Sigmoid colon (tissue), 3 donors: ENCODE measurements around the gene FLVCR2.

Experiments
- CTCF ChIP-seq, 4 experiments: fragments of 450-650 bp in 3 of 4; fragments of 200-600 bp in 1 of 4; IDR thresholded peaks; one replicate each; pipeline ENCODE4 v1.5.1; 2016 to 2019; ENCODE audit warnings: antibody characterized with exemption in 4 of 4, mild to moderate bottlenecking in 3 of 4, moderate library complexity in 2 of 4
- POLR2A ChIP-seq, 2 donors: fragments of 450-650 bp; IDR thresholded peaks; one replicate each; pipeline ENCODE4 v1.6.1; 2016; ENCODE audit warnings: antibody characterized with exemption in 2 of 2, mild to moderate bottlenecking in 2 of 2, moderate library complexity in 2 of 2

GRCh38 chr14:75648066-75648838 lies 69.8 kb downstream of the FLVCR2 start:
- TF ChIP-seq CTCF (IDR thresholded peaks at IDR 0.05) = no peak
- no peak for TF ChIP-seq POLR2A (IDR thresholded peaks at IDR 0.05)
